GM19035 (cell line): Measurements from ENCODE around the gene PDCD5.
"Not testable (repeated sequence)": the region's sequence is repeated elsewhere in the genome, so short reads cannot be mapped to it uniquely, and the experiment has no call there.

Experiments used
- ATAC-seq: cut with Tn5 transposase; IDR thresholded peaks from one replicate; pipeline ENCODE4 v1.9.1; 2021; ENCODE audit not compliant: unreplicated experiment

The PDCD5 gene

GRCh38 chr19:32576790-32577189, 4.2 kb upstream of the PDCD5 start:
- no peak for ATAC-seq

- ATAC-seq = peak; percentile 33
These were observed 563 bp upstream of the PDCD5 start for GRCh38 chr19:32580353-32580900.

GRCh38 chr19:32581705-32582179, 752 bp downstream of the PDCD5 start:
- peak; percentile 7 for ATAC-seq

DNA sequence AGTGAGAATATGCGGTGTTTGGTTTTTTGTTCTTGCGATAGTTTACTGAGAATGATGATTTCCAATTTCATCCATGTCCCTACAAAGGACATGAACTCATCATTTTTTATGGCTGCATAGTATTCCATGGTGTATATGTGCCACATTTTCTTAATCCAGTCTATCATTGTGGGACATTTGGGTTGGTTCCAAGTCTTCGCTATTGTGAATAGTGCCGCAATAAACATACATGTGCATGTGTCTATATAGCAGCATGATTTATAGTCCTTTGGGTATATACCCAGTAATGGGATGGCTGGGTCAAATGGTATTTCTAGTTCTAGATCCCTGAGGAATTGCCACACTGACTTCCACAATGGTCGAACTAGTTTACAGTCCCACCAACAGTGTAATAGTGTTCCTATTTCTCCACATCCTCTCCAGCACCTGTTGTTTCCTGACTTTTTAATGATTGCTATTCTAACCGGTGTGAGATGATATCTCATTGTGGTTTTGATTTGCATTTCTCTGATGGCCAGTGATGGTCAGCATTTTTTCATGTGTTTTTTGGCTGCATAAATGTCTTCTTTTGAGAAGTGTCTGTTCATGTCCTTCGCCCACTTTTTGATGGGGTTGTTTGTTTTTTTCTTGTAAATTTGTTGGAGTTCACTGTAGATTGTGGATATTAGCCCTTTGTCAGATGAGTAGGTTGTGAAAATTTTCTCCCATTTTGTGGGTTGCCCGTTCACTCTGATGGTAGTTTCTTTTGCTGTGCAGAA, 6.9 kb downstream of the PDCD5 start:
- ATAC-seq = not testable (repeated sequence)

- no peak for ATAC-seq
These were observed 13.0 kb downstream of the PDCD5 start for GRCh38 chr19:32594021-32594420.

DNA sequence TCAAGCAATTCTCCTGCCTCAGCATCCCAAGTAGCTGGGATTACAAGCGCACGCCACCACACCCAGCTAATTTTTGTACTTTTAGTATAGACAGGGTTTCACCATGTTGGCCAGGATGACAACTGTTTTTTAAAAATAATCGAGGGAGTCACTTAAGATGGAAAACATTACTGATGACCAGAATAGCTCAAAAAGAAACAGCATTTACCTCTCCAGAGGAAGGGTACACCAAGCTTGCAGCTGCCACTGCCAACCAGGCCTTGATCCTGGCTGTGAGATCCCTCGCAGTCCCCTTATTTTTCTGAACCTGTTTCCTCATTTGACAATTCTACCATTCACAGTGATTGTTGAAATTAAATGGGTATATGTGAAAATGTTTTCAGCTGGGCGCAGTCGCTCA, 14.5 kb downstream of the PDCD5 start:
- ATAC-seq = no peak

DNA sequence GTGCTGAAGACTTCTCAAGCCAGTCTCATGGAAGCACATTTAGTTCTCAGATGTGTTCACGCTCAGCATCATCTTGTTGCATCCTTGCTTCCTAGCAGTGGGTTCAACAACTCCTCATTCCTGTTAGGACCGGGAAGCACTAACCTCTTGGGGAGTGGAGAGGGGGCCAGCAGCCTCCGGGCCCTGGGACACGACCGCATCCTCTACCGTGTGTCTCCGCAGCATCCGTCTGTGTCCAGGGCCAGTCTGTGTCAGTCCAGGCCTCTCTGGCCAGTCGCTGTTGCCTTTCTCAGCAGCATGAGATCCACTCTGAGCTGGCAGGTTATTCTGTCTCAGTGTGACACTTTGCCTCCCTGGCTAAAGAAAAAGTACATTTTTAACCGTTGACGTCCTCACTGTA, 17.0 kb downstream of the PDCD5 start:
- ATAC-seq = no peak

DNA sequence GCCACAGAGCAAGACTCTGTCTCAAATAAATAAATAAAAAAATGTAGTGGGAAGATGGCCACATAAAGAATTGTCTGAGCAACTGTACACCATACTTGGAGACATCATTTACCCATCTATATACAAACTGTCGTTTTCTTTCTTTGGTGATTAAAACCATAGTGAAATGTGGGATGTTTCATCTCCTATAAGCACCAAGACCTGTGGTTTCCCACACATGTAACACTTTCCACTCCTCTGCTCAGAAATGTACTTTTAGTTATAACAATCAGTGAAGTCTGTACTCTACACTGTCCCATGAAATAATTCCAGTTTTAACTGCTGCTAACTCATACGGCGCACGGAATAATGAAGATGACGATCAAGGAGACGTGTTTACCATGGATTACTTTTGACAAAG, 18.3 kb downstream of the PDCD5 start:
- no peak for ATAC-seq

DNA sequence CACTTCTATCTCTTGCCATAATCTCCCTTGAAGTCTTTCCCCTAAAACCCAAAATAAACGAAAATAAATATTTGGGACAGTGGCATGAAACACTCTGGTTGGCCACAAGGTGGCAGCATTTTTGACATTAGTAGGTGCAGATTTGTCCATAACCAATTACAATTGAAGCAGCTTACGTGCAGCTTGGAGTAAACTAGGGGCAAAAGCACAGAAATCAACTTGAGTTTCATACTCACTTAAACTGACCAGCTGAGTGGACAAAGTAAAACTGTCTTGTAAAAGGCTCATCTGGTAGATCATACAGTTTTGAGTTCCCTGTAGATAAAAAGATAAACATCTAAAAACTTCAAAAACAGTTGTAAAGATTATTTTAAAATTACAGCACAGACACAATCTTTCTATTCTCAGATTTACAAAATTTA, 18.8 kb downstream of the PDCD5 start:
- no peak for ATAC-seq

- ATAC-seq = no peak
These were observed 23.0 kb downstream of the PDCD5 start for GRCh38 chr19:32603961-32604360.

GRCh38 chr19:32605544-32605943, 24.6 kb downstream of the PDCD5 start:
- no peak for ATAC-seq

DNA sequence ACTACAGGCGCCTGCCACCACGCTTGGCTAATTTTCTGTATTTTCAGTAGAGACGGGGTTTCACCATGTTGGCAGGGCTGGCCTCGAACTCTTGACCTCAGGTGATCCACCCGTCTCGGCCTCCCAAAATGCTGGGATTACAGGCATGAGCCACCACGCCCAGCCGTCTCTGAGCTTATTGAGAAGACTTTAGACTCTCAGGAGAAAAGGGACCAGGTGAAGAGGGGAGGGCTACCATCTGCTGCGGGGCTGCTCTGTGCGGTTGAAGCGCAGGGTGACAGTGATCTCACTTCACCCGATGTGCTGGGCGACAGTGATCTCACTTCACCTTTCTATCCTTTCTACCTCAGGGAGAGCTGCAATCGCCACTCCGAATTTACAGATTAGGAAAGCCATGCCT, 25.3 kb downstream of the PDCD5 start:
- no peak for ATAC-seq

- ATAC-seq = no peak
These were observed 26.5 kb downstream of the PDCD5 start for GRCh38 chr19:32607479-32607878.

DNA sequence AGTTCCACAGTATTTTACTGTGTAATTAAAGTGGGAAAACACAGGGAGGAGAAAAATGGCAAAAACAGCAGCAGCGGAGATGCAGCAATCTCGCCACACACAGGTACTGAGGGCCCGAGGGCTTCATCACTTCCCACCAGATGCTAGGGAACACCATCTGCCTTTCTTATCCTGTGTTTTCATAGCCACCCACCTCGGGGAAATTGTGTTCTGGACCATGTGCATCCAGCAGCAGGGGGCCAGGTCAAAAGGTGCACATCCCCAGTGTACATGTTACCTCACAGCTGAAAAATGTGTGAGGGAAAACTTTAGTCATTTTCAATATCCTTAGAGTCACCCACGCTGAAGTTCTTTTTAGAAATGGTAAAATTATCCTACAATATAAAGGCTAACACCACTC, 30.2 kb downstream of the PDCD5 start:
- no peak for ATAC-seq

DNA sequence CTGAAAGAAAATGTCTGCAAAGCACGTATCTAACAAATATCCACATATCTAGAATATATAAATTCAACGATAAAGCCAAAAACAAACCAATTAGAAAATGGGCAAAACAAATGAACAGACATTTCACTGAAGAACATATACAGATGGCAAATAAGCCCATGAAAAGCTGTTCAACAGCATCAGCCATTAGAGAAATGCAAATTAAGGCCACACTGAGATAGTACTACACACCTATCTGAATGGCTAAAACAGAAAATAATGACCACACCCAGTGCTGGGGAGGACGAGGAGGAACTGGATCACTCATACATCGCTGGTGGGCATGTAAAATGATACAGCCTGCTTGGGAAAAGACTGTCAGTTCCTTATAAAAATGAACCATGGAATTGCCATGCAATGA, 32.0 kb downstream of the PDCD5 start:
- no peak for ATAC-seq

GRCh38 chr19:32614916-32615315, 33.9 kb downstream of the PDCD5 start:
- ATAC-seq = no peak

GRCh38 chr19:32615569-32615968, 34.6 kb downstream of the PDCD5 start:
- ATAC-seq = no peak

- no peak for ATAC-seq
These were observed 38.2 kb downstream of the PDCD5 start for GRCh38 chr19:32619051-32619685.

- ATAC-seq = no peak
These were observed 41.0 kb downstream of the PDCD5 start for GRCh38 chr19:32622002-32622401.

DNA sequence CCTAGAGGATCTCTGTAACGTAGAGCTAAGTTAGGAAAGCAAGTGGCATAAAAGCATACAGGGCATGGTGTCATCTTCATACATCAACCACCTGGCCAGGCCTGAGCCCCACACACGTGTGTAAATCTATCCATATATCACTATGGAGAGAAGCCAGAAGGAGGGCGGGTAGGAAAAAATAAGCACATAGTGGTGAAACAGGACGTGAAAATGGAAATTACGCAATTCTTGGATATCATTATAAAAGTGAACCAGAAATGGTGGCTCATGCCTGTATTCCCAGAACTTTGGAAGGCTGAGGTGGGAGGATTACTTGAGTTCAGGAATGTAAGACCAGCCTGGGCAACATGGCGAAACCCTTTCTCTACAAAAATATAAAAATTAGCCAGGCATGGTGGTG, 43.4 kb downstream of the PDCD5 start:
- ATAC-seq = no peak

DNA sequence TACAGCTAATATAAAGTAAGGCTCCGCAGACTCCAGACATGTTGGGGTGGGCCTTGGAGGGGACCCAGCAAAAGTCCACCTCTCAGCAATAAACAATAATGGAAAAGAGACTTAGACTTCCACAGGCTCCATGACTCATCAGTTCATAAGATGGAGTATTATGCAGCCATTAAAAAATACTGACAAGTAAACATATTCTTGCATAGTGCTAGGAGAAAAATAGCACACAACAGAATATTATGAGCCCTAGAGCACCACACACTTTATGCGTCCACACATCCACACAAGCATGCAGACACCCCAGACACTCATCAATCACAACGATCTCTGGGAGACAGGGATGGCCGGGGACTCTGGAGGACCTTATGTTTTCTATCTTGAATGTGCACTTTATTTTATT, 46.0 kb downstream of the PDCD5 start:
- no peak for ATAC-seq

- ATAC-seq = no peak
These were observed 46.8 kb downstream of the PDCD5 start for GRCh38 chr19:32627714-32628270.
